ENCODE data around the gene TRIO. TPM values are rescaled to one million over a fixed set of nuclear protein-coding genes. Genes with fewer than 3 reads are reported as not detected.

Gene TRIO
- polyA plus RNA-seq, 1 experiment: 176 TPM

GRCh38 chr5:14186059-14186830 is 43.1 kb downstream of the TRIO start:
- Histone ChIP-seq H3K4me3 (ENCODE audit: low read depth, low read length) (no peak overlapping the region), H3K36me3 (ENCODE audit: control insufficient read depth, insufficient read depth, low read length) (no peaks in the 10 kb centered on the region), H3K27me3 (ENCODE audit: control insufficient read depth, insufficient read depth, low read length) (no peaks in the 10 kb centered on the region)
- POLR2A ChIA-PET: no interaction called here
- no peak for DNase-seq (ENCODE audit: low read depth)
- TF ChIP-seq, protein P1, sequence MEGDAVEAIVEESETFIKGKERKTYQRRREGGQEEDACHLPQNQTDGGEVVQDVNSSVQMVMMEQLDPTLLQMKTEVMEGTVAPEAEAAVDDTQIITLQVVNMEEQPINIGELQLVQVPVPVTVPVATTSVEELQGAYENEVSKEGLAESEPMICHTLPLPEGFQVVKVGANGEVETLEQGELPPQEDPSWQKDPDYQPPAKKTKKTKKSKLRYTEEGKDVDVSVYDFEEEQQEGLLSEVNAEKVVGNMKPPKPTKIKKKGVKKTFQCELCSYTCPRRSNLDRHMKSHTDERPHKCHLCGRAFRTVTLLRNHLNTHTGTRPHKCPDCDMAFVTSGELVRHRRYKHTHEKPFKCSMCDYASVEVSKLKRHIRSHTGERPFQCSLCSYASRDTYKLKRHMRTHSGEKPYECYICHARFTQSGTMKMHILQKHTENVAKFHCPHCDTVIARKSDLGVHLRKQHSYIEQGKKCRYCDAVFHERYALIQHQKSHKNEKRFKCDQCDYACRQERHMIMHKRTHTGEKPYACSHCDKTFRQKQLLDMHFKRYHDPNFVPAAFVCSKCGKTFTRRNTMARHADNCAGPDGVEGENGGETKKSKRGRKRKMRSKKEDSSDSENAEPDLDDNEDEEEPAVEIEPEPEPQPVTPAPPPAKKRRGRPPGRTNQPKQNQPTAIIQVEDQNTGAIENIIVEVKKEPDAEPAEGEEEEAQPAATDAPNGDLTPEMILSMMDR (IDR thresholded peaks at IDR 0.05; ENCODE audit: insufficient read depth, low read depth, low read length): no peak
- CTCF ChIA-PET: no interaction called here

DNA sequence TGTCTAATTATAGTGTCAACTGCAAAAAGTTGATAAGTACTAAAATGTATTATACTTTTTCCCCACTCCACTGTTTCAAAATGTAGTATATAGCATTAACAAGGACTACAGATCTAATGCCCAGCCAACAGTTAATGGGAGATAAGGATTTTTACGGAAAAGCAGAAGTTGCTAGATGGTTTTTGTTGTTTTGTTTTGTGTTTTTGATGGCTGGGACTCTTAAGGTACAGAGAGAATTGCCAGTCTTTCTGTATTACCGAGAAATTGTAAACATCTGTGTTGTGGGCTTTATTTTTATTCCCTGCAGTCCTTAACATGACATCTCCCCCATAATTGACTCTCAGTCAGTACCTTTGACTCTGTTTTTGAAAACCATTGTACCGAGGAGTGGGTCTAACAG is 44.0 kb downstream of the TRIO start:
- ChIA-PET CTCF (no interaction called here), POLR2A (no interaction called here)
- TF ChIP-seq, protein P1 (IDR thresholded peaks at IDR 0.05; ENCODE audit: insufficient read depth, low read depth, low read length): no peak
- Histone ChIP-seq H3K27me3 (ENCODE audit: control insufficient read depth, insufficient read depth, low read length) (no peaks in the 10 kb centered on the region), H3K4me3 (ENCODE audit: low read depth, low read length) (no peak overlapping the region), H3K36me3 (ENCODE audit: control insufficient read depth, insufficient read depth, low read length) (no peaks in the 10 kb centered on the region)
- DNase-seq (ENCODE audit: low read depth): no peak

GRCh38 chr5:14187660-14188059 is 44.5 kb downstream of the TRIO start:
- no peak overlapping the region for H3K4me3 ChIP-seq (ENCODE audit: low read depth, low read length)
- no peaks in the 10 kb centered on the region for H3K27me3 ChIP-seq (ENCODE audit: control insufficient read depth, insufficient read depth, low read length)
- ChIA-PET CTCF (no interaction called here), POLR2A (no interaction called here)
- TF ChIP-seq, protein P1 (IDR thresholded peaks at IDR 0.05; ENCODE audit: insufficient read depth, low read depth, low read length): no peak
- DNase-seq (ENCODE audit: low read depth): no peak
- no peaks in the 10 kb centered on the region for H3K36me3 ChIP-seq (ENCODE audit: control insufficient read depth, insufficient read depth, low read length)

GRCh38 chr5:14188778-14189177 is 45.6 kb downstream of the TRIO start:
- Histone ChIP-seq H3K4me3 (ENCODE audit: low read depth, low read length) (no peak overlapping the region), H3K36me3 (ENCODE audit: control insufficient read depth, insufficient read depth, low read length) (no peaks in the 10 kb centered on the region), H3K27me3 (ENCODE audit: control insufficient read depth, insufficient read depth, low read length) (no peaks in the 10 kb centered on the region)
- no peak for DNase-seq (ENCODE audit: low read depth)
- CTCF ChIA-PET: interaction anchor here (1.0 to 1.7 kb wide), 3 partner anchors 50 to 81 kb away, joined by 3 to 6 read pairs (median 3); no protein-coding TSS in a partner anchor
- POLR2A ChIA-PET: no interaction called here
- TF ChIP-seq, protein P1 (IDR thresholded peaks at IDR 0.05; ENCODE audit: insufficient read depth, low read depth, low read length): no peak

- CTCF ChIA-PET: interaction anchor here (0.9 to 1.7 kb wide), 4 partner anchors 51 to 82 kb away, joined by 3 to 6 read pairs (median 3); no protein-coding TSS in a partner anchor
- Histone ChIP-seq H3K36me3 (ENCODE audit: control insufficient read depth, insufficient read depth, low read length) (no peaks in the 10 kb centered on the region), H3K4me3 (ENCODE audit: low read depth, low read length) (no peak overlapping the region), H3K27me3 (ENCODE audit: control insufficient read depth, insufficient read depth, low read length) (no peaks in the 10 kb centered on the region)
- POLR2A ChIA-PET: interaction anchor here (0.6 to 1.6 kb wide), 3 partner anchors 26 to 44 kb away, joined by 3 to 6 read pairs (median 4); no protein-coding TSS in a partner anchor
- no peak for DNase-seq (ENCODE audit: low read depth)
- TF ChIP-seq, protein P1 (IDR thresholded peaks at IDR 0.05; ENCODE audit: insufficient read depth, low read depth, low read length): no peak
These were observed 46.5 kb downstream of the TRIO start for GRCh38 chr5:14189680-14190079.

All from BJ (cell line).